NCI-H2171 treated with DMSO at 0.1 percent for 48 hours (cell line): ENCODE measurements around the gene KLK2.

Experiments used
- DNase-seq: peaks from one replicate; lab custom pipeline; 2025; lab: John Stamatoyannopoulos, UW

KLK2 gene

GRCh38 chr19:50873056-50873455 lies at the start of gene KLK2:
Gene KLK2, plus strand, starts transcription at chr19:50873439. Its CDS starts 35 bp downstream, at chr19:50873474.
- no peak for DNase-seq

- no peak for DNase-seq
These were observed 46.6 kb upstream of the KLK2 start for GRCh38 chr19:50826492-50827240.

- DNase-seq, result no peak
These were observed 45.8 kb upstream of the KLK2 start for GRCh38 chr19:50827476-50827875.

GRCh38 chr19:50829801-50830200 lies 43.4 kb upstream of the KLK2 start:
- no peak for DNase-seq

GRCh38 chr19:50830266-50831025 lies 42.8 kb upstream of the KLK2 start:
- no peak for DNase-seq

- no peak for DNase-seq
These were observed 42.2 kb upstream of the KLK2 start for GRCh38 chr19:50831026-50831396.

- DNase-seq, result no peak
These were observed 40.6 kb upstream of the KLK2 start for GRCh38 chr19:50832666-50833065.

- no peak for DNase-seq
These were observed 40.0 kb upstream of the KLK2 start, which contains the start of gene KLK15 for GRCh38 chr19:50833117-50833801. Gene KLK15, minus strand, starts transcription at chr19:50833574. Its CDS starts 2,082 bp downstream, at chr19:50831492.

- no peak for DNase-seq
These were observed 39.5 kb upstream of the KLK2 start for GRCh38 chr19:50833802-50834167.

GRCh38 chr19:50835103-50835784 lies 38.0 kb upstream of the KLK2 start:
- no peak for DNase-seq

GRCh38 chr19:50835785-50836542 lies 37.3 kb upstream of the KLK2 start:
- peak; percentile 86 for DNase-seq

- peak; percentile 48 for DNase-seq
These were observed 36.6 kb upstream of the KLK2 start for GRCh38 chr19:50836543-50837195.

- peak; percentile 94 for DNase-seq
These were observed 35.9 kb upstream of the KLK2 start for GRCh38 chr19:50837300-50837699.

GRCh38 chr19:50838239-50838638 lies 35.0 kb upstream of the KLK2 start:
- DNase-seq, result no peak

GRCh38 chr19:50839712-50840655 lies 33.3 kb upstream of the KLK2 start:
- no peak for DNase-seq

GRCh38 chr19:50842130-50842529 lies 31.1 kb upstream of the KLK2 start:
- DNase-seq, result no peak

GRCh38 chr19:50843205-50843604 lies 30.0 kb upstream of the KLK2 start:
- DNase-seq, result no peak

GRCh38 chr19:50843701-50844221 lies 29.5 kb upstream of the KLK2 start:
- peak; percentile 92 for DNase-seq

- peak; percentile 89 for DNase-seq
These were observed 28.8 kb upstream of the KLK2 start for GRCh38 chr19:50844296-50844935.
